Activated CD8-positive, alpha-beta memory T cell treated with anti-CD3 and anti-CD28 coated beads for 36 hours (primary cell): ENCODE measurements around the gene B3GALT5. TPM values are rescaled to one million over a fixed set of nuclear protein-coding genes. Genes with fewer than 3 reads are reported as not detected.

ENCODE experiments used
- CTCF ChIA-PET: fragments of 350-600 bp; sonication (Branson Sonifier 250); formaldehyde crosslinking; loops from one replicate; lab custom pipeline; 2021; ENCODE audit warnings: antibody characterized with exemption; lab: Charles Lee
- POLR2A ChIA-PET: fragments of 350-600 bp; sonication (Branson Sonifier 250); formaldehyde crosslinking; loops from one replicate; lab custom pipeline; 2021; ENCODE audit warnings: antibody characterized with exemption; lab: Charles Lee
- total RNA-seq, 2 experiments: library from RNA; stranded (reverse); gene quantifications; one replicate each; pipeline ENCODE4 v1.2.3, GENCODE V29; 2021

Gene B3GALT5
- total RNA-seq, 2 experiments from 2014 or later = not detected

GRCh38 chr21:39721885-39722284 is 109.1 kb downstream of the B3GALT5 start:
- ChIA-PET CTCF (no interaction called here), POLR2A (no interaction called here)

Other genes starting within 250 kb of the B3GALT5 start
- under 1 TPM; 0.46 to 0.63 TPM for gene LCA5L, start 167.2 kb upstream of the B3GALT5 start, total RNA-seq
- 1 to 10 TPM; 3.6 to 4.7 TPM for gene SH3BGR, start 161.0 kb upstream of the B3GALT5 start, total RNA-seq
- not detected for gene IGSF5, start 132.2 kb downstream of the B3GALT5 start, total RNA-seq